NCI-H2227 (cell line): ENCODE data around the gene MGMT.

Experiments used
- DNase-seq: peaks from one replicate; lab custom pipeline; 2025; ENCODE audit not compliant: unreplicated experiment; lab: John Stamatoyannopoulos, UW

Gene MGMT

DNA sequence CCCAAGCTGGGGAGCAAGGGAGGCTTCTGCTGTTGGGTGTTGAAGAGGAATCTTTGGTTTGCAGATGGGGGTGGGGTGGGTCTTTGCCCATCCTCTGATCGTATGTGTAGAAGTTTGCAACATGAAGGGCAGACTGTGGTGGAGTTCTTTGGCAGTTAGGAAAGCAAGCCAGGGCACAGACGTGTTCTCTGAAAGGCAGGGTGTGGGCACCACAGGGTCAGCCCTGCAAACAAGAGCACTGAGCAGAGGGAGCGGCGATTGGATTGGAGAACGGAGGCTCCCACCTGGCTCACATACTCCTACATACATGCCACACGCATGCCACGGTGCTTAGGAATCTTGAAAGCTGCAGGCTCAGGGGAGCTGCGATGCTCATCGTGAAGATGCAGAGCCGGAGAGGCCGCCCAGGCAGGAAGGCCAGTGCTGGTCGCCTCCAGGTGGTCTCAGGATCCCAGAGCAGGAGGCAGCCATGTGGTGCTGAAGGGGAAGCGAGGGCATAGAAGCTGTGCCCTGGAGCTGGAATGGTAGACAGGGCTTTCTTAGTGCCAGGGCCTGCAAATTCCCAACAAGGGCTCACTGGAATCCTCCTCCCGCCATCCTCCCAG, 149.0 kb downstream of the MGMT start:
- DNase-seq = no peak

GRCh38 chr10:129617768-129618167, 150.7 kb downstream of the MGMT start:
- DNase-seq = no peak

DNA sequence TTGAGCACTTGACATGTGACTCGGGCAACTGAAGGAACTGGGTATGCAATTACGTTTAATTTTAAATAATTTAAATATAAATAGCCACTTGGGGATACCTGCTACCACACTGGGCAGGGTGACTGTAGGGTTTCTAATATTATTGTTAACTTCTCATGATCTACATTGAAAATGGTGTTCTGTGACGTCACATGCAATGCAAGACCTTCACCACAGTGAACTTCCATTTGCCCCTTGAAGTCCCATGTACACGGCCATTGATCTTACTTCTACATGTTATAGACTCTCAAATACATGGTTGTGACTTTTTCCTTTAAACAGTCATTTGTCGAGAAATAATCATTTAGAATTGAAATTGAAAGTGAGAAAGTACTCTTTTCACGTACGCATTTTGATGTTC, 154.0 kb downstream of the MGMT start:
- no peak for DNase-seq

GRCh38 chr10:129621693-129622092, 154.7 kb downstream of the MGMT start:
- DNase-seq = no peak

DNA sequence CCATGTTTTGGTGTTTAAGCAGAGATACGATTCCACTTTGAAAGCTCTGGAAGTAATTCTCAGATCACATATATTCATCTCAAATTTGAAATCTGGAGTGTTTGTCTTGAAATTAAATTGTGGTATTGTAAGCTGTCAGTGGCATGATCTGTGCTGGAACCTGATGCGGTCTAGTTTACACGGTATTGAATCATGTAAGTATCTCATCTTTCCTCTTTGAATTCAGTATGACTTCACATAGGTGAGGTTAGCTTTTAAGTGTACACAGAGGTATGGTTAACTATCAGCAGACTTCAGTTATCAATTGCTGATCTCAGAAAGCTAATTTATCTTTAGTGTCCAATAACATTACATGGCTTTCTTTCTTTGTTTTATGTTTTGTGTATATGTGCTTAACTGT, 155.2 kb downstream of the MGMT start:
- DNase-seq = no peak

GRCh38 chr10:129622736-129623135, 155.7 kb downstream of the MGMT start:
- DNase-seq = no peak

DNA sequence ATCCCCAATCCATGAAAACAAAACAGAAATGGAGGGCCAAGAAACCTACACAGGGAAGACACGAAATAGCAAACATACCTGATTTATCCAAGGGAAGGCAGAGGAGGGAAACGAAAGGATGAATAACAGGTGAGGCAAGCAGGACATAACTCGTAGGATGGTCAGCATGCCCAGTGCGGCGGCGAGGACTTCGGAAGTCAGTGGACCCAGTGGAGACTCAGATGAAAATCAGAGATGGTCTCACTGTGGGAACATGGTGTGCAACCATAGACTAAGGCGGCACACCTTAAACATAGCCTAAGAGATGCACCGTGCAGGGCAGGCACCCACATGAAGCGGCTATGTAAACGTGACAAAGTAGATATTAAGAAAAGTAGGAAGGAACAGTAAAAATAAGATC, 157.5 kb downstream of the MGMT start:
- no peak for DNase-seq

- no peak for DNase-seq
Observed at GRCh38 chr10:129626309-129626708, 159.3 kb downstream of the MGMT start.

GRCh38 chr10:129626796-129627435, 159.9 kb downstream of the MGMT start:
- no peak for DNase-seq

DNA sequence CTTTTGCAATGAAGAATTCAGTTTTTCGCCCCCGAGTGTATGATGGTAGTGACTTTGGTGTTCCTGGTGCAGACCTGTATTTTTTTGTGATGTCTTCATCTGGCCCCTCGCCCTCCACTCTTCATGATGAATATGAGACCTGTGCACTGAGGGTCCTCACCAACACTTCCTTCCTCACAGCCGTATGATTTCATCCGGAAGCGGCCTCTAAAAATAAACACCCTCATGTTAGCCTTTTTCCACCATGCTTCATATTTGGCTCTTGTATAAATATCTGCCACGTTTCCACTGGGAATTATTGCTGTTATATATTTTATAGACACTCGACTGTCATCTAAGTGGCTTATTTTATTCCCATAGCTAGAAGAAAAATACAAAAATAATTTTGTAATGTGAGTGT, 160.4 kb downstream of the MGMT start:
- DNase-seq = no peak

- no peak for DNase-seq
Observed at GRCh38 chr10:129628823-129629222, 161.8 kb downstream of the MGMT start.

GRCh38 chr10:129629911-129630310, 162.9 kb downstream of the MGMT start:
- DNase-seq = no peak

- DNase-seq = no peak
Observed at GRCh38 chr10:129631006-129631405, 164.0 kb downstream of the MGMT start.

GRCh38 chr10:129631870-129632623, 165.0 kb downstream of the MGMT start:
- DNase-seq = no peak

DNA sequence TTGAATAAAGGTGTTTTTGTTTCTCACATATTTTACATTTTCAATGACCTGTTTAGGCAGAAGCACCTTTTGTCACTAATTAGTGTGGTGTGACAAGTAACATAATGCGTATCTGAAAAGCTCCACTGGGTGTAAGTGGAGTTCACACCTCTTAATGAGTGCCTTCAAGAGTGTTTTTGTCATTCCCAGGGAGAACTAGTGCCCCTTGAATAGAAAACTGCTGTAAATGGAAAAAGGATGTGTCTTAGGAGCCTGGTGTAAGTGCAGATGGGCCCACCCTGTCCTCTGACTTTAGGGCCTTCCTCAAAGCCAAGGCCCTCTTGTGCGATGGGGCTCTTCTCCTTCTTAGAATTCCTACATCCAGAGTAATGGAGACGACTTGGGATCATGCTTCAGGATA, 170.0 kb downstream of the MGMT start:
- no peak for DNase-seq

- DNase-seq = no peak
Observed at GRCh38 chr10:129637846-129638245, 170.8 kb downstream of the MGMT start.

DNA sequence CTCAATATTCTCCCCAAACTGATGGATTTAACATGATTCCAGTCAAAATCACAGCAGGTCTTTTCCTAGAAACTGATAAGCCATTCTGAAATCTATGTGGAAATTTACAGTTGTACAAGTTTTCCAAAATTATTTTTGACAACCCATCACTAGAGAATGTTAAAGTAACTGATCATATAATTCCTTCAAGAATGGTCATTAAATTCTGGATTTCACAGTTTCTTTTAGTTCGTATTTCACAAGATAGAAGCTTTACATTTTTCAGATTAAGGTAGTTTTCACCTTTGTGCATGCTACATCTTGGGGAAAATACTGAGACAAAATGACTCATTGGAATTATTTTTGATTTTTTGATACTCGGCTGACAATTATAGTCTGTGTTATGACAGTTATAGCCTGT, 174.3 kb downstream of the MGMT start:
- no peak for DNase-seq

- no peak for DNase-seq
Observed at GRCh38 chr10:129641982-129642381, 174.9 kb downstream of the MGMT start.

DNA sequence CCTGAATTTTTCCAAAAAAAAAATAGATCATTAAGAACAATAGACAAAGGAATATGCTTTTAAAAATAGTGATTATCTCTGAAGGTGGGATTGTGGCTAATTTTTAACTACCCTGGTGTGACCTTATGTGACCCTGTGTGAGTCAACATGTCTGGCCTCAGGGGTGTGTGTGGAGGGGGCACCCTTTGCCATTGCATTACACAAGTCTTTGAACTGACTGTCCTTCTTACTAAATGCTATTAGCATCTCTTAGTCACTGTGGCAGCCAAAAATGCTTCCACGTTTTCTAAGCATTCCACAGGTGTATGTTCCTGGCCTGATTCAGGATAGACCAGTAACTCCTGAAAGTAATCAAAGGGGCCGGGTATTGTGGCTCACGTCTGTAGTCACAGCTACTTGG, 175.4 kb downstream of the MGMT start:
- DNase-seq = no peak

DNA sequence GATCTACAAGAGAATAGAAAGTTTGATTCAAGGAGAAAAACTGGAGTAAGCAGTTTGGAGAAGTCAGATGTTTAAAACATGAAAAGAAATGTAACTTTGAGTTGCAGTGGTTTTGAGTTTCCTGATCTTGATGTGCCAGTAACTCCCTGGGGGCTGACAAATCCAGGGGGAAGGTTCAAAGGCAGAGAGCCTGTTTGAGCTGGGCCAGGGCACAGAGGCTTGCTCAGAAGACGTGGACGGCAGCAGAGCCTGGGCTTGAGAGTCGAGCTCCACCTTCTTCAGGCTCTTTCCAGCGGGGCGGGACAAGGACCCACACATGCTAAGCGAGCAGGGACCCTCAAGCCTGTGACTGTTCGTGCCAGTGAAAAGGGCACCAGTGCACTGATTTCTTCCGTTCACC, 176.2 kb downstream of the MGMT start:
- DNase-seq = no peak

GRCh38 chr10:129645487-129645886, 178.4 kb downstream of the MGMT start:
- no peak for DNase-seq

DNA sequence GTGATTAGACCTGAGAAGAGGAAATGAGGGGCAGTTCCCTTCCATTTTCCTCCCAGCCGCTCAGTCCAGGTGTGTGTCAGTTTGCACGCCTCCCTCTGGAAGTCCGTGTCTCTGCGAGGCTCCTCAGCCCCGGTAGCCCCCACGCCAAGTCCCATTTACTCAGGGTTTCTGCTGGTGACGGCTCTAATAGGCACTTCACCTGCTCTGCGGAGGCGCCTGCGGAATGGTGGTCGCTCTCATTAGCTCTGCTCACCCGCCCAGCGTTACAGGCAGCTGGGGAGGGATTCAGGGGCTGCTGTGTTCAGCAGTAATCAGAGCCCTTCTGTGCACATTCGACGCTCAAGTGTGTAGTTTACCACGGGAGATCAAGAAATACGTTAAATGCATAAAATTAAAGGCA, 179.9 kb downstream of the MGMT start:
- no peak for DNase-seq
